ENCODE measurements around the gene GSG1L. TPM values are rescaled to one million over a fixed set of nuclear protein-coding genes. Genes with fewer than 3 reads are reported as not detected.
"Not testable (repeated sequence)": the region's sequence is repeated elsewhere in the genome, so short reads cannot be mapped to it uniquely, and the experiment has no call there.

The GSG1L gene
- polyA plus RNA-seq, 4 donors: 0.52 to 0.92 (median 0.64) TPM

DNA sequence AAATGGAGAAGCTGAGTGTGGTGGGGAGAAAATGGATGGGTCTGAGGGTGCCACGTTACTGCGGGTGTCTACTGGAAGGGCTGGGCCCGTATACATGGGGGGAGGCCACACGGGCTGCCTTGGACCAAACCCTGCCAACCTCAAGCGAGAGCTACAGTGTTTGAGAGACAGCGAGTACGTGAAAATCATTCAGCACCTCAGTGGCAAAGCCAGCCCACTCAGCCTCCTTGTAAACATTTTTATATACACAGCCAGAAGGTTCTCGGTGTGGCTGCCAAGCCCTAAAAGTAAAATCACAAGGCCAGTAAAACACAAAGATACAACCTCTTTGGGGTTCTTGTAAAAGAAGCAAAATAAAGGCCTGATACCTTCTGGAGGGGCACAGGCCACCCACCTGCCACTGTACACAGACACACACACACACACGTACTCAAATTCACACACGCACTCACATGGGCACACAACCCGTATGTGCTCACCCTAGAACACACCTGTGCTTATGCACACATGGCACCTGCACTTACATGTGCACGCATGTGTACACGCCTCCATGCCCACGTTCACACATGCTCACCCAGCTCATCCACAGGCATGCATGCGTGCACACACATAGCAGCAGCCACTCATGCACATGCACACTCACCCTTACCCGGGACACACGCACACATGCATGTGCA is 102.8 kb downstream of the GSG1L start:
- no peak for DNase-seq (ENCODE audit: low read depth in 4 of 4, low spot score in 2 of 4)

- DNase-seq (ENCODE audit: low read depth in 4 of 4, low spot score in 2 of 4): no peak
These were observed 103.6 kb downstream of the GSG1L start for GRCh38 chr16:27959914-27960313.

DNA sequence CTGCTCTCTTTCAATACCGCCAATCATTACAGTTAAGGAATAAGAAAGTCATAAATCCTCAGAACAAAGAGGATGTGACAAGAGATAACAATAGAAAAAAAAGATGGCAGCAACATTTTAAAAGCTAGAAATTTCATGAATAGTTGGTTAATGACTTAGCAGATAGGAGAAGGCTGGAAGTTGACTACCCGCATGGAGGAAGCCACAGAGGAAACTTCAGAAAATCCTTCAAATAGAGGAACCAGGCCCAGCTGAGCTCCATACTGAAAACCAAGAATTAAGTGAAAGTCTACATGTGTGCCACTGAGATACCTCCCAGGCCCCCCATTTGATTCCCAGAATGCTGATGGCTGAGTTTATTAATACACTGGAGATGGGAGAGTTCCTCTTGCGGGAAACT is 109.3 kb downstream of the GSG1L start:
- no peak for DNase-seq (ENCODE audit: low read depth in 4 of 4, low spot score in 2 of 4)

GRCh38 chr16:27952811-27953210 is 110.7 kb downstream of the GSG1L start:
- DNase-seq (ENCODE audit: low read depth in 4 of 4, low spot score in 2 of 4): no peak

DNA sequence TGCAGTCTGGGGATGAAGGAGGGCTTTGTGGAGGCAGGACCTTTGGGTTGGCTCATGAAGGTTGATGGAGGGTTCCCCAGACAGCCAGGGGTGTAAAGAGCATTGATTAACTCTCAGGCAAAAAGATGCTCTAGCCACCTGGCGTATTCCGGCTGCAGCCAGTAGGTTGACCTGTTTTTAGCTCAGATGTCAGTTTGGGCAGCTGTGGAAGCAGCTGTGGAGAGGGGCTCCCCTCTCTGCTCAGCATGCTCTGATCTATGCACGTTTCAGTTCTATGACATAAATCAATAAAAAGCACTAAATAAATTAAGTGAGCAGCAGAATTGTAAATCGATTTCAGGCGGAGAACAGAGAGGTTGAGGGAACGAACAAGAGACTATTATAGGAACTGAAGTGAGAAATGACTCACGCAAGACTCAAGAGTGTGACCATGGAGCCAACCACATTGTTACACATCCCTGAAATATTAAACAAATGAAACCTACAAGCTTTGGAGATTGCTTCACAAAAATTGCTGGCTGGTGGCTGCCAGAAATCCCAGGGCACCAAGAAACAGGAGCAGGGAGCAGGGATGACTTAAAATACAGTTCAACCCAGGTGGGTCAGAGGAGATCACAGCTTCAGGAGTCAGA is 111.9 kb downstream of the GSG1L start:
- no peak for DNase-seq (ENCODE audit: low read depth in 4 of 4, low spot score in 2 of 4)

GRCh38 chr16:27950206-27950887 is 113.2 kb downstream of the GSG1L start:
- no peak for DNase-seq (ENCODE audit: low read depth in 4 of 4, low spot score in 2 of 4)

DNA sequence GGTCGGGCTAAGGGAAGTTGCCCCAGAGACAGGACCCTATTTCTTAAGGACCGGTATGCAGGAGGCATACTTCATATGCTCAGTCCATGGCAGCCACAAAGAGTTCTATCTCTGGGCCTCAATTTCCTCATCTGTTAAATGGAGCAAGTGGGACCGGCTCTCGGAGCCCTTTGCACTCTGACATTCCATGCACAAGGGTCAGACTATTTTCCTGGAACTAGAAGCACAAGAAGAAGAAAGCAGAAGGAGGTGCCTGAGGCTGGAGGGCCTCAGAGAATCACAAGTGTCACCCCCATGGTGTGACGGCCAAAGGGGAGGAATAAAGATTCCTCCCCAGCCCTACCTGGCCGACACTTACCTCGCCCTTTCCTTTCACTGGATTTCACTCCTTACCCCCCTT is 115.8 kb downstream of the GSG1L start:
- no peak for DNase-seq (ENCODE audit: low read depth in 4 of 4, low spot score in 2 of 4)

- no peak for DNase-seq (ENCODE audit: low read depth in 4 of 4, low spot score in 2 of 4)
These were observed 118.1 kb downstream of the GSG1L start for GRCh38 chr16:27945233-27945973.

DNA sequence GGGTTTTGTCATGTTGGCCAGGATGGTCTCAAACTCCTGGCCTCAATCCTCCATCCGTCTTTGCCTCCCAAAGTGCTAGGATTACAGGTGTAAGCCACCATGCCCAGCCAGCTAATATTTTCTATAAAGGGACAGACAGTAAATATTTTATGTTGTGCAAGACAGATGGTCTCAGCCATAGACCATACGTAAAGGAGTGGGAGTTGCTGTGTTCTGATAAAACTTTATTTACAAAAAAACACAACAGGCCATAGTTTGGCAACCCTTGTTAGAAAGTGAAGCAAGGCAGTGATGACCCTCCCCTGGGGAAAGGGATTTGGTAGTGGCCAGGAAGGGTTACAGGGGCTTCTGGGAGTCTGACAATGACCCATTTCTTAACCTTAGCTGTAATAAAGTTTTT is 119.7 kb downstream of the GSG1L start:
- DNase-seq (ENCODE audit: low read depth in 4 of 4, low spot score in 2 of 4): no peak

- not testable (repeated sequence) for DNase-seq (ENCODE audit: low read depth in 4 of 4, low spot score in 2 of 4)
These were observed 121.4 kb downstream of the GSG1L start for GRCh38 chr16:27942071-27942470.

DNA sequence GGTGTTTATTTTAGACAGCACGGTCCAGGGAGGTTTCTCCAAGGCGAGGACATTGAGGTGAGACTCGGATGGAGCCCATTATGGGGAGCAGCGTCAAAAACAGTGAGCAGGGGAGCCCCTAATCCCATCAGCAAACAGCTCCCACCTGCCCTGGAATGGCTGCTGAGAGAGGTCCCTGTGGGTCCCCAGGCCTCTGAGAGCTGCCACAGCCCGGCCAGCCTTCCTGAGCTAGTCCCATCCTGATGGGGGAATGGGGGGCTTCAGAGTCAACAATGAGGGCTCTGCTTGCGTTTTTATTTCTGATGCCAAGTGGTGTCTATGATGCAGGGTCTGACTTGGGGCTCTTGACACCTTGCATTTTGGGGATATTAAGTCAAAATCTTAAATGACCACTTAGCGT is 128.4 kb downstream of the GSG1L start:
- DNase-seq (ENCODE audit: low read depth in 4 of 4, low spot score in 2 of 4): no peak

DNA sequence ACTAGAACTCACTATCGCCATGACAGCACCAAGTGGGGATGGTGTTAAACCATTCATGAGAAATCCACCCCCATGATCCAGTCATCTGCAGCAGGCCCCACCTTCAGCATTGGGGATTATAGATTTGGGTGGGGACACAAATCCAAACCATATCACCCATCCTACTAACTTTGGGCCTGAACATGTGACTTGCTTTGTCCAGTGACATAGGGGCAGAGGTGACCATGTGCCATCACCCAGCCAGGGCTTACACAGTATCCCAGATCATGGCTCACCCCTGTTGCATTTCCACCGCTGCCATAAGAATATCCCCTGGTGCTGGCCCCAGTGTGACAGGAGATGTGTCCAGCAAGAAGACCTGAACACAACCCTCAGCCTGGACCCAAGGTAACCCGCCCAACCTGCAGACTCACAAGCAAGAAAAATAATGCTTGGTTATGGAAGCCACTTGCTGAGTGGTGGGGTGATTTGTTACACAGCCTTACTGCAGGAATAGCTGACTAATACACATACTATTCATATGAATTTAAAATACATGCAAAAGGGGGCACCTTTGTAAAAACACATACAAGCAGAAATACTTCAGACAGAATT is 130.9 kb downstream of the GSG1L start:
- DNase-seq (ENCODE audit: low read depth in 4 of 4, low spot score in 2 of 4): no peak

DNA sequence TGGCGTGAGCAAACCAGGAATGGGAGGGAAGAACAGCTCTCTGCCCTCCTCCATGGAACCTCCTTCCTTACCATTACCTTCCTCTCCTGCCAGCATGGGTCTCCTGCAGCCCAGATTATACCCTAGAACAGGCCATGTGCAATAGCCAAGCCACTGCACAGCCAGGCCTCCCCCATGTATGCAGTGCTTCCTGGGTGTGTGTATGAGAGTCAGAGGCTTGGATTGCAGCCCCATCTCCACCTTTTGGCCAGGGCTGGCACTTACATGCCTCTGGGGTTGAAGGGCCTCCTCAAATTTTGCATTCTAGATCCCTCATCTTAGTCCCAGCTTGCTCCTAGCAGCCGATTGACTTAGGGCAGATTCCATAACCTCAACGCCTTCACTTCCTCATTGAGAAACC is 133.7 kb downstream of the GSG1L start:
- no peak for DNase-seq (ENCODE audit: low read depth in 4 of 4, low spot score in 2 of 4)

DNA sequence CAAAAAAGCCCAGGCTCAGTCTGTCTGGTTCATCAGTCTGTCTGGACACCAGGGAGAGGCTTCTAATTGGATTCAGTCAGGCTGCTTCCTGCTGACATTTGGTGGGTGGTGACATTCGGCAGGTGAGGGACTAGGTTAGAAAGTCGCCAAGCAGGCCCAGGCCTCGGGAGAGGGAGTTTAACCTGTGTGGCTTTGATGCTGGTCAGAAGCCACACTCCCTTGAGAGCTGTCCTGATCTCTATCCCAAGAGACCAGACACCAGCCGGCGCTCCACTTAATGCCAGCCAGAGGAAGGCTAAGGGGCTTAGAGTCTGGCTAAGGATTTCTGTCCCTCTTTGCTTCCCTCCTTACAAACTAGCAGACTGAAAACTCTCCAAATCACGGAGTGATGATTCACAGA is 135.0 kb downstream of the GSG1L start:
- DNase-seq (ENCODE audit: low read depth in 4 of 4, low spot score in 2 of 4): no peak

- no peak for DNase-seq (ENCODE audit: low read depth in 4 of 4, low spot score in 2 of 4)
These were observed 136.1 kb downstream of the GSG1L start for GRCh38 chr16:27927266-27927901.

GRCh38 chr16:27925612-27926011 is 137.9 kb downstream of the GSG1L start:
- DNase-seq (ENCODE audit: low read depth in 4 of 4, low spot score in 2 of 4): no peak

DNA sequence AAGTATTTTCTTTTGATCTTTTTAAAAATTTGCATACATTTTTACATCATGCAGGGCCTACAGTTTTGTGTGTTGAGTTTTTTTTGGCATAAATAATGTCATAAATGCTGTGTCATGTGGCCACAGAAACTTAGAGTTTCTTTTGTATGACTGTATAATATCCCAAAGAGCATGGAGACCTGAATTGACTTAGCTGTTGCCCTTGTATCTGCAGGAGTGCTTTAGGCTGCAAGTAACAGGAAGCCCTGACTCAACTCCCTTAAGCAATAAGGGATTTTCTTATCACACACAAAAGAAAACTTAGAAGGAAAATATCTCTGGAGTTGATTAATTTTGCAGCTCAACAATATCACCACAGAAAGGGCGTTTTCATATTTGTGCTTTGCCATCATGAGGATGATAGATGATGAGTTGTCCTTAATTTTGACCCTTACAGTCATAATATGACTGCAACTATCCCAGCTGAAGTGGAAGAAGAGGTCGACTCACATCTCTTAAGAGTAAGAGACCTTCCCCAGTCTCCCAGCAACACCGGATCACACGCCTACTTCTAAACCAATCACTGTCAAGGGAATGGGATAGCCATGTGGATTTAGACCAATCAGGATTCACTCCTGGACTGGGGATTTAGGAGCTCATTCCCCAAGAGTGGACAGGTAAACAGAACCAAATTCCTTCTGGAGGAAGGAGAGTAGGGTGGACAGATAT is 138.9 kb downstream of the GSG1L start:
- no peak for DNase-seq (ENCODE audit: low read depth in 4 of 4, low spot score in 2 of 4)

- DNase-seq (ENCODE audit: low read depth in 4 of 4, low spot score in 2 of 4): no peak
These were observed 139.8 kb downstream of the GSG1L start for GRCh38 chr16:27923751-27924150.

- DNase-seq (ENCODE audit: low read depth in 4 of 4, low spot score in 2 of 4): peak in 1 of 4 donors; percentile 13
These were observed 141.1 kb downstream of the GSG1L start for GRCh38 chr16:27922433-27922832.

- DNase-seq (ENCODE audit: low read depth in 4 of 4, low spot score in 2 of 4): no peak
These were observed 142.4 kb downstream of the GSG1L start for GRCh38 chr16:27921134-27921533.

Measured in left renal cortex interstitium (tissue), 4 donors.